ENCODE measurements around the gene SLC12A9. TPM values are rescaled to one million over a fixed set of nuclear protein-coding genes. Genes with fewer than 3 reads are reported as not detected.
"Not testable (repeated sequence)": the region's sequence is repeated elsewhere in the genome, so short reads cannot be mapped to it uniquely, and the experiment has no call there.

Gene SLC12A9
- polyA plus RNA-seq, 1 experiment = 23.1 TPM

GRCh38 chr7:100908512-100908911 lies 56.0 kb downstream of the SLC12A9 start:
- TF ChIP-seq CTCF (IDR thresholded peaks at IDR 0.05; ENCODE audit: insufficient read depth, low read depth, low read length) = no peak
- H3K36me3 ChIP-seq (ENCODE audit: control insufficient read depth, insufficient read depth, low read length) = no peaks in the 10 kb centered on the region
- ChIA-PET CTCF (no interaction called here), POLR2A (no interaction called here)
- no peaks in the 10 kb centered on the region for H3K27me3 ChIP-seq (ENCODE audit: control insufficient read depth, insufficient read depth, low read length)
- H3K4me3 ChIP-seq (ENCODE audit: low read depth, low read length) = no peak overlapping the region
- DNase-seq (ENCODE audit: low read depth) = no peak

- H3K4me3 ChIP-seq (ENCODE audit: low read depth, low read length); POLR2A ChIA-PET; H3K27me3 ChIP-seq (ENCODE audit: control insufficient read depth, insufficient read depth, low read length); DNase-seq (ENCODE audit: low read depth); H3K36me3 ChIP-seq (ENCODE audit: control insufficient read depth, insufficient read depth, low read length): not testable (repeated sequence)
- CTCF ChIA-PET = interaction anchor here (0.6 to 1.0 kb wide), 3 partner anchors 12 to 1064 kb away, joined by 3 read pairs; no protein-coding TSS in a partner anchor
These were observed 57.9 kb downstream of the SLC12A9 start for GRCh38 chr7:100910443-100910842.

GRCh38 chr7:100911484-100911883 lies 59.0 kb downstream of the SLC12A9 start:
- Histone ChIP-seq H3K27me3 (ENCODE audit: control insufficient read depth, insufficient read depth, low read length) (no peaks in the 10 kb centered on the region), H3K36me3 (ENCODE audit: control insufficient read depth, insufficient read depth, low read length) (no peaks in the 10 kb centered on the region), H3K4me3 (ENCODE audit: low read depth, low read length) (no peak overlapping the region)
- POLR2A ChIA-PET = no interaction called here
- no peak for DNase-seq (ENCODE audit: low read depth)
- CTCF ChIA-PET = no interaction called here
- no peak for TF ChIP-seq CTCF (IDR thresholded peaks at IDR 0.05; ENCODE audit: insufficient read depth, low read depth, low read length)

- no peak for TF ChIP-seq CTCF (IDR thresholded peaks at IDR 0.05; ENCODE audit: insufficient read depth, low read depth, low read length)
- Histone ChIP-seq H3K4me3 (ENCODE audit: low read depth, low read length) (no peak overlapping the region), H3K36me3 (ENCODE audit: control insufficient read depth, insufficient read depth, low read length) (no peaks in the 10 kb centered on the region), H3K27me3 (ENCODE audit: control insufficient read depth, insufficient read depth, low read length) (0 out of 2 replicates have a peak, but pooled peaks cover 1% of the 10 kb centered on the region)
- POLR2A ChIA-PET = no interaction called here
- no peak for DNase-seq (ENCODE audit: low read depth)
- CTCF ChIA-PET = no interaction called here
These were observed 61.8 kb downstream of the SLC12A9 start for GRCh38 chr7:100914208-100914878.

- 0 out of 2 replicates have a peak, but pooled peaks cover 1% of the 10 kb centered on the region for H3K27me3 ChIP-seq (ENCODE audit: control insufficient read depth, insufficient read depth, low read length)
- H3K36me3 ChIP-seq (ENCODE audit: control insufficient read depth, insufficient read depth, low read length) = no peaks in the 10 kb centered on the region
- ChIA-PET POLR2A (no interaction called here), CTCF (no interaction called here)
- no peak overlapping the region for H3K4me3 ChIP-seq (ENCODE audit: low read depth, low read length)
- TF ChIP-seq CTCF (IDR thresholded peaks at IDR 0.05; ENCODE audit: insufficient read depth, low read depth, low read length) = no peak
- DNase-seq (ENCODE audit: low read depth) = no peak
These were observed 62.5 kb downstream of the SLC12A9 start for GRCh38 chr7:100914879-100915447.

Small RNA genes within 50 kb of the gene (small RNA-seq; reads per million reads assigned to genes)
- not detected for gene RN7SL549P (ENCODE audit: insufficient read length, low read depth, low replicate concordance)
- not detected for gene RN7SL750P (ENCODE audit: insufficient read length, low read depth, low replicate concordance)

Other genes starting within 250 kb of the SLC12A9 start
- 5.2 and 15.0 TPM in 2 replicates for gene MOSPD3, start 240.2 kb upstream of the SLC12A9 start, polyA plus RNA-seq (2011; rRNA removed)
- 0.49 and 0.72 TPM in 2 replicates for gene TFR2, start 211.2 kb upstream of the SLC12A9 start, polyA plus RNA-seq (2011; rRNA removed)
- gene ACTL6B, start 196.3 kb upstream of the SLC12A9 start, polyA plus RNA-seq (2011; rRNA removed) = not detected in 2 replicates
- 87.4 and 172 TPM in 2 replicates for gene GNB2, start 179.0 kb upstream of the SLC12A9 start, polyA plus RNA-seq (2011; rRNA removed)
- 5.7 and 7.6 TPM in 2 replicates for gene GIGYF1, start 158.5 kb upstream of the SLC12A9 start, polyA plus RNA-seq (2011; rRNA removed)
- gene POP7, start 146.6 kb upstream of the SLC12A9 start, polyA plus RNA-seq (2011; rRNA removed) = 24.5 and 35.2 TPM in 2 replicates
- not detected in 2 replicates for gene EPO, start 132.2 kb upstream of the SLC12A9 start, polyA plus RNA-seq (2011; rRNA removed)
- not detected in 2 replicates for gene ZAN, start 119.1 kb upstream of the SLC12A9 start, polyA plus RNA-seq (2011; rRNA removed)
- 23.8 and 30.5 TPM in 2 replicates for gene EPHB4, start 25.2 kb upstream of the SLC12A9 start, polyA plus RNA-seq (2011; rRNA removed)
- gene TRIP6, start 14.7 kb downstream of the SLC12A9 start, polyA plus RNA-seq (2011; rRNA removed) = 70.3 and 105 TPM in 2 replicates
- gene SRRT, start 22.4 kb downstream of the SLC12A9 start, polyA plus RNA-seq (2011; rRNA removed) = 37.4 and 47.1 TPM in 2 replicates
- gene UFSP1, start 37.0 kb downstream of the SLC12A9 start, polyA plus RNA-seq (2011; rRNA removed) = 1.1 and 2.0 TPM in 2 replicates
- gene ACHE, start 43.2 kb downstream of the SLC12A9 start, polyA plus RNA-seq (2011; rRNA removed) = 0.05 and 0.22 TPM in 2 replicates
- gene MUC3A, start 96.8 kb downstream of the SLC12A9 start, polyA plus RNA-seq (2011; rRNA removed) = not detected in 2 replicates
- 0.89 and 2.0 TPM in 2 replicates for gene MUC12, start 116.9 kb downstream of the SLC12A9 start, polyA plus RNA-seq (2011; rRNA removed)
- not detected in 2 replicates for gene MUC17, start 167.4 kb downstream of the SLC12A9 start, polyA plus RNA-seq (2011; rRNA removed)
- gene TRIM56, start 232.8 kb downstream of the SLC12A9 start, polyA plus RNA-seq (2011; rRNA removed) = 3.2 and 4.9 TPM in 2 replicates

All from BJ (cell line).